Fibroblast of the conjunctiva (primary cell): Measurements from ENCODE around the gene ZC2HC1C.
"Not testable (repeated sequence)": the region's sequence is repeated elsewhere in the genome, so short reads cannot be mapped to it uniquely, and the experiment has no call there.

Source experiments
- DNase-seq: peaks from one replicate; pipeline ENCODE4 v3.0.0-alpha.2; 2010; ENCODE audit warnings: low read depth

ZC2HC1C gene

GRCh38 chr14:75054421-75054820 lies 15.0 kb upstream of the ZC2HC1C start:
- no peak for DNase-seq

GRCh38 chr14:75059642-75060041 lies 9.8 kb upstream of the ZC2HC1C start:
- no peak for DNase-seq

GRCh38 chr14:75060420-75060819 lies 9.0 kb upstream of the ZC2HC1C start:
- no peak for DNase-seq

GRCh38 chr14:75063013-75063412 lies 6.4 kb upstream of the ZC2HC1C start:
- DNase-seq: no peak

GRCh38 chr14:75063491-75064204 lies 5.8 kb upstream of the ZC2HC1C start, which contains the start of gene ACYP1:
TSS of gene ACYP1 (minus strand) at chr14:75064024. CDS start at chr14:75063553, 471 bp downstream.
- peak; percentile 79 for DNase-seq

- DNase-seq: no peak
These were observed 5.3 kb upstream of the ZC2HC1C start for GRCh38 chr14:75064205-75064567.

GRCh38 chr14:75066691-75067090 lies 2.8 kb upstream of the ZC2HC1C start:
- DNase-seq: no peak

GRCh38 chr14:75067212-75067611 lies 2.2 kb upstream of the ZC2HC1C start:
- DNase-seq: no peak

GRCh38 chr14:75067765-75068164 lies 1.7 kb upstream of the ZC2HC1C start:
- DNase-seq: not testable (repeated sequence)

- no peak for DNase-seq
These were observed 934 bp upstream of the ZC2HC1C start for GRCh38 chr14:75068294-75069120.

GRCh38 chr14:75069811-75070145 lies 337 bp downstream of the ZC2HC1C start:
- DNase-seq: no peak

GRCh38 chr14:75070383-75070782 lies 942 bp downstream of the ZC2HC1C start:
- no peak for DNase-seq

GRCh38 chr14:75077794-75078193 lies 8.4 kb downstream of the ZC2HC1C start:
- DNase-seq: no peak

- no peak for DNase-seq
These were observed 10.1 kb downstream of the ZC2HC1C start for GRCh38 chr14:75079521-75079920.

GRCh38 chr14:75081660-75082229 lies 12.3 kb downstream of the ZC2HC1C start:
- DNase-seq: no peak

- no peak for DNase-seq
These were observed 13.8 kb downstream of the ZC2HC1C start for GRCh38 chr14:75083271-75083670.

- DNase-seq: no peak
These were observed 15.1 kb downstream of the ZC2HC1C start for GRCh38 chr14:75084513-75084912.

GRCh38 chr14:75088153-75088552 lies 18.7 kb downstream of the ZC2HC1C start:
- DNase-seq: no peak

- DNase-seq: peak; percentile 51
These were observed 19.3 kb downstream of the ZC2HC1C start for GRCh38 chr14:75088566-75089373.

GRCh38 chr14:75090353-75090752 lies 20.9 kb downstream of the ZC2HC1C start:
- DNase-seq: no peak

GRCh38 chr14:75091251-75091650 lies 21.8 kb downstream of the ZC2HC1C start:
- DNase-seq: no peak

- no peak for DNase-seq
These were observed 23.3 kb downstream of the ZC2HC1C start for GRCh38 chr14:75092698-75093097.
